Measurements from ENCODE around the gene METTL21A. TPM values are rescaled to one million over a fixed set of nuclear protein-coding genes. Genes with fewer than 3 reads are reported as not detected.
A peak's percentile ranks its signal among the peaks of the same experiment; 100 is the strongest.

The METTL21A gene
- total RNA-seq, 1 experiment from 2014 or later: 20.9 TPM

DNA sequence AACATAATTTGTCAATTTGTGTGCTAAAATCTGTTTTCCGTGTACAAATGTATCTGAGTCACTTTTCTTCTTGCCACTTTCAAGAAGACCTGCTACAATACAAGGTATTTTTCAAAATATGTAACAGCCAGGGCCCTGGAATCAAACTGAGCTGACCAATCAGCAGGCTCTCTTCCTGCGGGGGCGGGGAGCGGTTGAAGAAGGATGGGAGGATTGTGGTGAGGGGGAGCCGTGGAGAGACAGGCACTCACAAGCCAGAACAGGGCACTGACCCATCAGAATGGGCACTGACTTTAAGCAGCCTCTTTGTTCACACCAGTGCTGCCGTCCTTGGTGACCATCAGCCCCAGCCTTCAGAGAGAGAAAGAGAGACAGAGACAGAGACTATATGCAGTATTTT lies 45.7 kb upstream of the METTL21A start:
- TF ChIP-seq, protein P1, sequence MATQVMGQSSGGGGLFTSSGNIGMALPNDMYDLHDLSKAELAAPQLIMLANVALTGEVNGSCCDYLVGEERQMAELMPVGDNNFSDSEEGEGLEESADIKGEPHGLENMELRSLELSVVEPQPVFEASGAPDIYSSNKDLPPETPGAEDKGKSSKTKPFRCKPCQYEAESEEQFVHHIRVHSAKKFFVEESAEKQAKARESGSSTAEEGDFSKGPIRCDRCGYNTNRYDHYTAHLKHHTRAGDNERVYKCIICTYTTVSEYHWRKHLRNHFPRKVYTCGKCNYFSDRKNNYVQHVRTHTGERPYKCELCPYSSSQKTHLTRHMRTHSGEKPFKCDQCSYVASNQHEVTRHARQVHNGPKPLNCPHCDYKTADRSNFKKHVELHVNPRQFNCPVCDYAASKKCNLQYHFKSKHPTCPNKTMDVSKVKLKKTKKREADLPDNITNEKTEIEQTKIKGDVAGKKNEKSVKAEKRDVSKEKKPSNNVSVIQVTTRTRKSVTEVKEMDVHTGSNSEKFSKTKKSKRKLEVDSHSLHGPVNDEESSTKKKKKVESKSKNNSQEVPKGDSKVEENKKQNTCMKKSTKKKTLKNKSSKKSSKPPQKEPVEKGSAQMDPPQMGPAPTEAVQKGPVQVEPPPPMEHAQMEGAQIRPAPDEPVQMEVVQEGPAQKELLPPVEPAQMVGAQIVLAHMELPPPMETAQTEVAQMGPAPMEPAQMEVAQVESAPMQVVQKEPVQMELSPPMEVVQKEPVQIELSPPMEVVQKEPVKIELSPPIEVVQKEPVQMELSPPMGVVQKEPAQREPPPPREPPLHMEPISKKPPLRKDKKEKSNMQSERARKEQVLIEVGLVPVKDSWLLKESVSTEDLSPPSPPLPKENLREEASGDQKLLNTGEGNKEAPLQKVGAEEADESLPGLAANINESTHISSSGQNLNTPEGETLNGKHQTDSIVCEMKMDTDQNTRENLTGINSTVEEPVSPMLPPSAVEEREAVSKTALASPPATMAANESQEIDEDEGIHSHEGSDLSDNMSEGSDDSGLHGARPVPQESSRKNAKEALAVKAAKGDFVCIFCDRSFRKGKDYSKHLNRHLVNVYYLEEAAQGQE (IDR thresholded peaks at IDR 0.05; ENCODE audit: insufficient read depth in 1 of 2, low read depth in 2 of 2, low read length in 1 of 2): no peak
- TF ChIP-seq, protein P2, sequence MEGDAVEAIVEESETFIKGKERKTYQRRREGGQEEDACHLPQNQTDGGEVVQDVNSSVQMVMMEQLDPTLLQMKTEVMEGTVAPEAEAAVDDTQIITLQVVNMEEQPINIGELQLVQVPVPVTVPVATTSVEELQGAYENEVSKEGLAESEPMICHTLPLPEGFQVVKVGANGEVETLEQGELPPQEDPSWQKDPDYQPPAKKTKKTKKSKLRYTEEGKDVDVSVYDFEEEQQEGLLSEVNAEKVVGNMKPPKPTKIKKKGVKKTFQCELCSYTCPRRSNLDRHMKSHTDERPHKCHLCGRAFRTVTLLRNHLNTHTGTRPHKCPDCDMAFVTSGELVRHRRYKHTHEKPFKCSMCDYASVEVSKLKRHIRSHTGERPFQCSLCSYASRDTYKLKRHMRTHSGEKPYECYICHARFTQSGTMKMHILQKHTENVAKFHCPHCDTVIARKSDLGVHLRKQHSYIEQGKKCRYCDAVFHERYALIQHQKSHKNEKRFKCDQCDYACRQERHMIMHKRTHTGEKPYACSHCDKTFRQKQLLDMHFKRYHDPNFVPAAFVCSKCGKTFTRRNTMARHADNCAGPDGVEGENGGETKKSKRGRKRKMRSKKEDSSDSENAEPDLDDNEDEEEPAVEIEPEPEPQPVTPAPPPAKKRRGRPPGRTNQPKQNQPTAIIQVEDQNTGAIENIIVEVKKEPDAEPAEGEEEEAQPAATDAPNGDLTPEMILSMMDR (IDR thresholded peaks at IDR 0.05): no peak
- TF ChIP-seq TCF7L2 (IDR thresholded peaks at IDR 0.05; ENCODE audit: low read depth, low read length) (no peak), POLR2AphosphoS5 (IDR thresholded peaks at IDR 0.05; ENCODE audit: low read depth, low read length) (no peak), SIN3A (IDR thresholded peaks at IDR 0.05; ENCODE audit: borderline replicate concordance, insufficient read depth, low read depth, low read length) (no peak)
- BruUV-seq (replicated peaks): no TSS peak
- H3K36me3 ChIP-seq (ENCODE audit: control insufficient read depth, insufficient read depth, low read length): no peaks in the 10 kb centered on the region
- H3K27me3 ChIP-seq (ENCODE audit: control insufficient read depth, insufficient read depth, low read length): no peaks in the 10 kb centered on the region
- H3K27ac ChIP-seq (ENCODE audit: low read length): no peak overlapping the region
- ATAC-seq (peak; percentile 42; the same call in 1 of the 2 replicates), DNase-seq (ENCODE audit: low read depth, low spot score) (no peak)
- intact Hi-C loops (cut with micrococcal nuclease; ENCODE audit: unreplicated experiment): no loop called here
- H3K9me3 ChIP-seq (ENCODE audit: control insufficient read depth, insufficient read depth, low read depth, low read length): no peaks in the 10 kb centered on the region
- no peaks in the 10 kb centered on the region for H3K4me1 ChIP-seq (ENCODE audit: control insufficient read depth, insufficient read depth, low read length)
- POLR2A ChIA-PET: no interaction called here
- in situ Hi-C loops (cut with HindIII; ENCODE audit: low pct_unique_long_range_greater_than_20kb, low sequenced_read_pairs): no loop called here
- CTCF ChIA-PET: no interaction called here
- no peak overlapping the region for H3K4me3 ChIP-seq (ENCODE audit: low read depth in 2 of 2, low read length in 2 of 2)

DNA sequence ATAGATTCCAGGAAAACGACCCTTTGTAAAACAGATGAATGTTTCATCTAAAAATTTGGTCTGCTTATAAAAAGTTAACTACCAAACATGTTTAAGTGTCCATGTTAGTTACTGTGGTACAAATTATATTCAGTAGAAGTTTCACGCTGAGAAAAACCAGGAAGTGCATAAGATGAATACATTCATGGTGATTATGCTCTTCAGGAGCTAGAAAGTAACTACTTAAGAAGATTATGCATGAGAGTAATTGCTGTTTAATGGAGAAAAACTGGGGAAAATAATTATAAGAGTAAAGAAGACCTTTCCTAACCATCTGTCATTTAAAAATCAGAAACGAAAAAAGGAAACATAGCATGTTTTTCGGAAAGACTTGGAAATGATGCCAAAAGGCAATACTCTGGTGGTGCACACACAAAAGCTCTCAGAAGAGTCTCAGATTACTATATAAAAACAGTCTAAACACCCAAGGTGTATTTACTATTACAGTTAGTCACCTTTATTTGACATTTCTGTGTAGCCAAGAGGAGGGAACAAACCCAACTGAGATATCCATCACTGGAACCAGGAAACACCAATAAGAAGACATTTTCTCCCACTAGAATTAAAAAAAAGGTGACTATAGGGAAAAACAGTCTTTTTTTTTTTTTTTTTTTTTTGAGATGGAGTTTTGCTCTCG lies 38.8 kb upstream of the METTL21A start:
- Histone ChIP-seq H3K36me3 (ENCODE audit: control insufficient read depth, insufficient read depth, low read length) (no peaks in the 10 kb centered on the region), H3K9me3 (ENCODE audit: control insufficient read depth, insufficient read depth, low read depth, low read length) (no peaks in the 10 kb centered on the region), H3K27me3 (ENCODE audit: control insufficient read depth, insufficient read depth, low read length) (no peaks in the 10 kb centered on the region), H3K27ac (ENCODE audit: low read length) (no peak overlapping the region), H3K4me3 (ENCODE audit: low read depth in 2 of 2, low read length in 2 of 2) (no peak overlapping the region), H3K4me1 (ENCODE audit: control insufficient read depth, insufficient read depth, low read length) (peaks cover 2% of the 10 kb centered on the region; the same call in 1 of the 2 replicates)
- no TSS peak for BruUV-seq (replicated peaks)
- ATAC-seq (no peak), DNase-seq (ENCODE audit: low read depth, low spot score) (no peak)
- ChIA-PET CTCF (interaction anchor here (0.7 kb wide), 1 partner anchor 385 kb away, joined by 3 read pairs; no protein-coding TSS in a partner anchor), POLR2A (no interaction called here)
- in situ Hi-C loops (cut with HindIII; ENCODE audit: low pct_unique_long_range_greater_than_20kb, low sequenced_read_pairs) (no loop called here), intact Hi-C loops (cut with micrococcal nuclease; ENCODE audit: unreplicated experiment) (no loop called here)
- TF ChIP-seq POLR2AphosphoS5 (IDR thresholded peaks at IDR 0.05; ENCODE audit: low read depth, low read length) (no peak), SIN3A (IDR thresholded peaks at IDR 0.05; ENCODE audit: borderline replicate concordance, insufficient read depth, low read depth, low read length) (no peak)

DNA sequence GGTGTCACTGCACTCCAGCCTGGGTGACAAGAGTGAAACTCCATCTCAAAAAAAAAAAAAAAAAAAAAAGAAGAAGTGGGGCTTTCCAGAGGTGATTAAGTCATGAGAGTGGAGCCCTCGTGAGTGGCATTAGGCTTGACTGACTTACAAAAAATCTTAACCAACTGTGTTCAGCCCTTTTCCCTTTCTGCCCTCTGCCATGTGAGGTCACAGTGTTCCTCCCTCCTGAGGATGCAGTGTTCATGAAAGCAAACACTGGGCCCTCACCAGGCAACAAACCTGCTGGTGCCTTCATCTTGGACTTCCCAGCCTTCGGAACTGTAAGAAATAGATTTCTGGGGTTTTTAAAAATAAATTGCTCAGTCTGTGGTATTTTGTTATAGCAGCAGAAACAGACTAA lies 37.0 kb upstream of the METTL21A start:
- in situ Hi-C loops (cut with HindIII; ENCODE audit: low pct_unique_long_range_greater_than_20kb, low sequenced_read_pairs) (no loop called here), intact Hi-C loops (cut with micrococcal nuclease; ENCODE audit: unreplicated experiment) (no loop called here)
- no peak for ATAC-seq

More for the DNA sequence above, 37.0 kb upstream of the METTL21A start:
- DNase-seq (ENCODE audit: low read depth, low spot score): no peak
- H3K4me1 ChIP-seq (ENCODE audit: control insufficient read depth, insufficient read depth, low read length): peaks cover 2% of the 10 kb centered on the region; the same call in 1 of the 2 replicates
- H3K27me3 ChIP-seq (ENCODE audit: control insufficient read depth, insufficient read depth, low read length): no peaks in the 10 kb centered on the region
- no TSS peak for BruUV-seq (replicated peaks)
- CTCF ChIA-PET: no interaction called here
- H3K9me3 ChIP-seq (ENCODE audit: control insufficient read depth, insufficient read depth, low read depth, low read length): no peaks in the 10 kb centered on the region
- TF ChIP-seq POLR2AphosphoS5 (IDR thresholded peaks at IDR 0.05; ENCODE audit: low read depth, low read length) (no peak), TCF7L2 (IDR thresholded peaks at IDR 0.05; ENCODE audit: low read depth, low read length) (no peak), SIN3A (IDR thresholded peaks at IDR 0.05; ENCODE audit: borderline replicate concordance, insufficient read depth, low read depth, low read length) (no peak)
- TF ChIP-seq, protein P1 (IDR thresholded peaks at IDR 0.05; ENCODE audit: insufficient read depth in 1 of 2, low read depth in 2 of 2, low read length in 1 of 2): no peak
- TF ChIP-seq, protein P2 (IDR thresholded peaks at IDR 0.05): no peak
- no peak overlapping the region for H3K4me3 ChIP-seq (ENCODE audit: low read depth in 2 of 2, low read length in 2 of 2)
- POLR2A ChIA-PET: no interaction called here
- H3K27ac ChIP-seq (ENCODE audit: low read length): no peak overlapping the region
- H3K36me3 ChIP-seq (ENCODE audit: control insufficient read depth, insufficient read depth, low read length): no peaks in the 10 kb centered on the region
